A673 (cell line): ENCODE data around the gene GALNT12. TPM values are rescaled to one million over a fixed set of nuclear protein-coding genes. Genes with fewer than 3 reads are reported as not detected.

Experiments used
- BruUV-seq: library from RNA; stranded (reverse); fragments of 400-500 nt; replicated peaks from 2 replicates; lab custom pipeline; 2021; lab: Mats Ljungman, UMichigan
- CTCF ChIA-PET: fragments of 300-600 bp; sonication (Branson Sonifier 250); formaldehyde crosslinking; loops from one replicate; lab custom pipeline; 2022; ENCODE audit warnings: antibody characterized with exemption; lab: Charles Lee
- POLR2A ChIA-PET: fragments of 300-600 bp; sonication (Branson Sonifier 250); formaldehyde crosslinking; loops from one replicate; lab custom pipeline; 2022; ENCODE audit warnings: antibody characterized with exemption; ENCODE audit not compliant: low non-redundant PET; lab: Charles Lee
- DNase-seq: peaks from one replicate; pipeline ENCODE4 v3.0.0-alpha.2; 2015; ENCODE audit warnings: low spot score
- H3K27ac ChIP-seq: fragments of 200-600 bp; sonication (generic); 2 replicates; pipeline ENCODE4 v1.5.1; 2016; ENCODE audit warnings: mixed run types, low read depth, mild to moderate bottlenecking, mixed read lengths, antibody characterized with exemption, low read length; ENCODE audit not compliant: poor library complexity, severe bottlenecking
- H3K27me3 ChIP-seq: fragments of 200-600 bp; sonication (generic); replicated peaks from 2 replicates; pipeline ENCODE4 v1.6.1; 2017; ENCODE audit warnings: mixed run types, low read depth, mild to moderate bottlenecking, mixed read lengths, antibody characterized with exemption, low read length; ENCODE audit not compliant: insufficient read depth, poor library complexity
- H3K36me3 ChIP-seq: fragments of 200-600 bp; sonication (generic); 2 replicates; pipeline ENCODE4 v1.6.1; 2016; ENCODE audit warnings: mixed run types, mild to moderate bottlenecking, mixed read lengths, antibody characterized with exemption, low read length; ENCODE audit not compliant: insufficient read depth, poor library complexity, severe bottlenecking
- H3K4me1 ChIP-seq: fragments of 200-600 bp; sonication (generic); 2 replicates; pipeline ENCODE4 v1.6.1; 2017; ENCODE audit warnings: mixed run types, mild to moderate bottlenecking, mixed read lengths, antibody characterized with exemption, low read length; ENCODE audit not compliant: insufficient read depth, poor library complexity, severe bottlenecking
- H3K4me3 ChIP-seq: fragments of 200-600 bp; sonication (generic); 2 replicates; pipeline ENCODE4 v1.5.1; 2016; ENCODE audit warnings: low read depth, mixed run types, mild to moderate bottlenecking, mixed read lengths, low read length; ENCODE audit not compliant: poor library complexity, severe bottlenecking
- H3K9me3 ChIP-seq: fragments of 200-600 bp; sonication (generic); 2 replicates; pipeline ENCODE4 v1.6.1; 2016; ENCODE audit warnings: mixed run types, low read depth, mild to moderate bottlenecking, mixed read lengths, antibody characterized with exemption, low read length; ENCODE audit not compliant: poor library complexity, severe bottlenecking
- CTCF ChIP-seq: fragments of 300-800, 200-600 bp; sonication (generic); conservative IDR thresholded peaks from 2 replicates; pipeline ENCODE4 v1.5.1; 2017; ENCODE audit warnings: low read depth, mild to moderate bottlenecking, antibody characterized with exemption, low read length, moderate library complexity, mixed read lengths
- EZH2 ChIP-seq: fragments of 200-600 bp; sonication (generic); IDR thresholded peaks from 2 replicates; pipeline ENCODE4 v1.6.1; 2017; ENCODE audit warnings: borderline replicate concordance, low read depth, mild to moderate bottlenecking, mixed read lengths, antibody characterized with exemption, low read length; ENCODE audit not compliant: poor library complexity, severe bottlenecking
- intact Hi-C: fragments of 100-400 bp; cut with micrococcal nuclease; formaldehyde crosslinking; loops from one replicate; pipeline ENCODE4 v1.10.0; 2022; ENCODE audit not compliant: unreplicated experiment
- total RNA-seq: library from RNA; stranded (reverse); gene quantifications from 2 replicates; pipeline ENCODE4 v1.2.3, GENCODE V29; 2021

The GALNT12 gene
- total RNA-seq, 1 experiment from 2014 or later, result 0.54 TPM

- Histone ChIP-seq H3K36me3 (no peaks in the 10 kb centered on the region), H3K27ac (no peak overlapping the region), H3K27me3 (no peaks in the 10 kb centered on the region), H3K9me3 (no peaks in the 10 kb centered on the region), H3K4me3 (no peak overlapping the region), H3K4me1 (no peaks in the 10 kb centered on the region)
- ChIA-PET POLR2A (no interaction called here), CTCF (no interaction called here)
- no TSS peak for BruUV-seq
- TF ChIP-seq EZH2, result no peak
- no peak for TF ChIP-seq CTCF
- no peak for DNase-seq
- intact Hi-C loops, result no loop called here
Measured at GRCh38 chr9:98822661-98823060, 15.2 kb downstream of the GALNT12 start.

- H3K27me3 ChIP-seq, result no peaks in the 10 kb centered on the region
- no peak overlapping the region for H3K27ac ChIP-seq
- H3K36me3 ChIP-seq, result no peaks in the 10 kb centered on the region
- ChIA-PET CTCF (interaction anchor here (0.6 kb wide), 1 partner anchor 24 kb away, joined by 4 read pairs; no protein-coding TSS in a partner anchor), POLR2A (no interaction called here)
- DNase-seq, result no peak
- no peak overlapping the region for H3K4me3 ChIP-seq
- H3K4me1 ChIP-seq, result no peaks in the 10 kb centered on the region
- intact Hi-C loops, result no loop called here
- BruUV-seq, result no TSS peak
- H3K9me3 ChIP-seq, result no peaks in the 10 kb centered on the region
- no peak for TF ChIP-seq EZH2
- no peak for TF ChIP-seq CTCF
Measured at GRCh38 chr9:98823666-98824334, 16.3 kb downstream of the GALNT12 start.

- CTCF ChIA-PET, result no interaction called here
- BruUV-seq, result no TSS peak
- POLR2A ChIA-PET, result no interaction called here
- intact Hi-C loops, result no loop called here
- Histone ChIP-seq H3K4me3 (no peak overlapping the region), H3K27ac (no peak overlapping the region), H3K9me3 (no peaks in the 10 kb centered on the region), H3K36me3 (no peaks in the 10 kb centered on the region), H3K4me1 (no peaks in the 10 kb centered on the region), H3K27me3 (no peaks in the 10 kb centered on the region)
- no peak for DNase-seq
- TF ChIP-seq CTCF, result no peak
Measured at GRCh38 chr9:98825414-98825813, 17.9 kb downstream of the GALNT12 start.
